Astrocyte of the cerebellum (primary cell): ENCODE measurements around the gene MYBBP1A.
"Not testable (repeated sequence)": the region's sequence is repeated elsewhere in the genome, so short reads cannot be mapped to it uniquely, and the experiment has no call there.

ENCODE experiments used
- DNase-seq: peaks from one replicate; pipeline ENCODE4 v3.0.0-alpha.2; 2011; ENCODE audit warnings: low read depth
- H3K4me3 ChIP-seq: 2 replicates; pipeline ENCODE4 v1.5.1; 2011; ENCODE audit warnings: mild to moderate bottlenecking, low read depth, low read length, moderate library complexity
- CTCF ChIP-seq: IDR thresholded peaks from 2 replicates; pipeline ENCODE4 v1.5.1; 2012; ENCODE audit warnings: low read length, low read depth, moderate library complexity, mild to moderate bottlenecking; ENCODE audit errors: missing control alignments
- in situ Hi-C: cut with HindIII; loops from 2 replicates; pipeline ENCODE4 v1.10.0; 2017; ENCODE audit warnings: low sequenced_read_pairs

MYBBP1A gene

GRCh38 chr17:4594406-4594805, 39.2 kb upstream of the MYBBP1A start:
- in situ Hi-C loops: no loop called here
- no peak overlapping the region for H3K4me3 ChIP-seq
- no peak for DNase-seq
- TF ChIP-seq CTCF: no peak

GRCh38 chr17:4593021-4593421, 37.8 kb upstream of the MYBBP1A start:
- no peak overlapping the region for H3K4me3 ChIP-seq
- in situ Hi-C loops: no loop called here
- TF ChIP-seq CTCF: no peak
- no peak for DNase-seq

- no peak for TF ChIP-seq CTCF
- in situ Hi-C loops: no loop called here
- H3K4me3 ChIP-seq: no peak overlapping the region
- DNase-seq: no peak
Measured at GRCh38 chr17:4592240-4593005, 37.2 kb upstream of the MYBBP1A start.

GRCh38 chr17:4591529-4591928, 36.3 kb upstream of the MYBBP1A start:
- no peak for TF ChIP-seq CTCF
- in situ Hi-C loops: no loop called here
- DNase-seq: no peak
- no peak overlapping the region for H3K4me3 ChIP-seq

- no peak overlapping the region for H3K4me3 ChIP-seq
- no peak for TF ChIP-seq CTCF
- DNase-seq: no peak
- in situ Hi-C loops: no loop called here
Measured at GRCh38 chr17:4590981-4591453, 35.8 kb upstream of the MYBBP1A start.

- DNase-seq, in situ Hi-C loops, H3K4me3 ChIP-seq: not testable (repeated sequence)
Measured at GRCh38 chr17:4590042-4590441, 34.9 kb upstream of the MYBBP1A start.

GRCh38 chr17:4588898-4589625, 33.9 kb upstream of the MYBBP1A start:
- H3K4me3 ChIP-seq: no peak overlapping the region
- DNase-seq: no peak
- no peak for TF ChIP-seq CTCF
- in situ Hi-C loops: no loop called here
